HG03521 (cell line): ENCODE measurements around the gene ETFB.

Experiments
- ATAC-seq: cut with Tn5 transposase; IDR thresholded peaks from one replicate; pipeline ENCODE4 v1.9.1; 2021; ENCODE audit warnings: mild to moderate bottlenecking, moderate library complexity; ENCODE audit not compliant: unreplicated experiment

Gene ETFB

DNA sequence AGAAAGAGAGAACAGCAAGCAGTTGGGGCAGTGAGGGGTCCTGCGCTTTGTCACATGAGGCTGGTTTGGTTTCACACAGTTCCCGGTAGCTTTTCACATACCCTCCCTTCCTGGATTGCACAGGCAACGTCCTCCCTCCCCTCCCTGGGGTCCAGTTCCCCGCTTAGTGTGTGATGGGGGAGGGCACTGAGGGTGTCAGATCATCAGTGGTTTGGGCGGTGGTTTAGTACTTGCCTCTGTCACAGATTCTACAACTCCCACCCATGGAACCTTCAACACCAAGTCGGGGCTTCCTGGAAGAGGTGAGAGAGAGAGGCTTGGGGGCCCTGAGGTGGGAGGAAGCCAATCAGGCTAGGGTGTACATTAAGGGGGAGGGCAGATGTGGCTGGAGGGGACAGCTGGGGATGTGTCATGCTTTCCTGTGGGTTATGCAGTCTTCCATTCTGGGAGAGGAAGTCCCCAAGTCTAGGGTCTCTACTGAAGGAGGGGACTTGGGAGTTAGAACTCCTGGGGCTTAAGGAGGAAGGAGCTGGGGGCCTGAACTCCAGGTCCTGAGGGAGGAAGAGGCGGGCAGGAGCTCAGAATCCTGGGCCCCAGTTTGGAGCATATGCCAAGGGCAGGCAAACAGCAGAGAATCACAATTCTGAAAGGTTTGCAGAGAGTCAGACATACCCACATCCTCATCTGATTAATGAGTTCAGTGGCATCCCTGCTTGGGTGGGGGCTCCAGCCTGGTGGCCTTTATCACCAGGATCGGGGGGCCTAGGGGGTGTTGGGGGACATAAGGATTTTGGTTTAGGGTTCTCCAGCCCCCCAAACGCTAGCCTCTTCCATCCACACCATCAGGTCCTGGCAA, 6.7 kb upstream of the ETFB start, which contains the start of gene NKG7:
Gene NKG7 (minus strand): TSS at position 6 of the 856 bp plus-strand sequence. CDS start 119 bp downstream, outside the sequence.
- no peak for ATAC-seq

DNA sequence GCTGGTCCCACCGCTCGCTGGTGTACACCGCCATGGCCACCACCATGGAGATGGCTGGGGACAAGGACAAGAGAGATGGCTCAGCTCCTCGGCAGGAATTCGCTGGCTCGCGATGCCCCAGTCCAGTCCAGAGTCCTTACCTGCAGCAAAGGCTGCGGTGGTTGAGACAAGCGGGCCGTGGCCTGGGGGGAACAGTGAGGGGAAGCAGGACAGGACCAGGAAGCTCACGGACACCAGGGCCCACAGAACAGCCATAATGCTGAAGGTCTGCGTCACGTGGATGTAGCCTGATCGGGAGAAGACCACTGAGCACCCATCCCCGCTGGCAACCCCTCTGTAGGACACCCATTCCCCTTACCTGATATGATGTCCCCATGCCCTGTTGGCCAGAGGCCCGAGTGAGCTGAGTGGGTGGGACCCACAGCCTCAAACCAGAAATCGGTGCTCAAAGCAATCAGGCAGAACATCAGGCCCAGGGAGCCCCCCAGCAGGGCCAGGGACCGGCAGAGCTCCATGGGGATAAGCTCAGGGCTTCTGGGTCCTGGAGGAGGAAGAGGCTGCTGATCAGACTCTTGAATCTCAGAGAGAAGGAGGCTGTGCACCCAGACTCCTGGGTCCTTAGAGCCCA, 5.9 kb upstream of the ETFB start:
- no peak for ATAC-seq

DNA sequence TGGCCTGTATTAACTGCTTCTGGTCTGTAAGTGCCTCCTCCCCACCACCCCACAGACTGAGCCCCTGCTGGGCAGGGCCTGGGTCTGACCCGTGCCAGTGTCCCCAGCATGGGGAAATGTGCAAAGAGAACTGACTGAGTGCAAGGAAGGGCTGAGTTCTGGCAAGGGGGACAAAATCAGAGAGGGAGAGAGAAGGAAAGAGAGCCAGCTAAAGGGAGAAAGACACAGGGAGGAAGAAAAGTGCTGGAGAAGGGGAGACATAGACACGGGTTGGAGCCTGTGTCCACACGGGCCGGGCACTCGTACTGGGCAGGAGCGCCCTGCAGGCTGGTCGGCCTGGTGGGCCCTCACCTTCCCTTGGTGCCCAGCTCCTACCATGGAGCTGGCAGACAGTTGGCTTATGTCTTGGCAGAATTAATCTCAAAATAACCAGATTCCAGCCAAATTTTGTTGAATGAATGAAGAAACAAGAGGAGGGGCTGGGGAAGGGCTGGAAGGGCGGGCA, 5.0 kb upstream of the ETFB start:
- no peak for ATAC-seq

GRCh38 chr19:51370230-51370629, 4.0 kb upstream of the ETFB start:
- ATAC-seq = no peak

GRCh38 chr19:51368366-51369282, 2.4 kb upstream of the ETFB start, which contains the start of gene CLDND2:
Gene CLDND2, minus strand, starts transcription at chr19:51369003. Its CDS starts 426 bp downstream, at chr19:51368577.
- ATAC-seq = no peak

GRCh38 chr19:51367565-51368365, 1.6 kb upstream of the ETFB start:
- ATAC-seq = peak; percentile 72

DNA sequence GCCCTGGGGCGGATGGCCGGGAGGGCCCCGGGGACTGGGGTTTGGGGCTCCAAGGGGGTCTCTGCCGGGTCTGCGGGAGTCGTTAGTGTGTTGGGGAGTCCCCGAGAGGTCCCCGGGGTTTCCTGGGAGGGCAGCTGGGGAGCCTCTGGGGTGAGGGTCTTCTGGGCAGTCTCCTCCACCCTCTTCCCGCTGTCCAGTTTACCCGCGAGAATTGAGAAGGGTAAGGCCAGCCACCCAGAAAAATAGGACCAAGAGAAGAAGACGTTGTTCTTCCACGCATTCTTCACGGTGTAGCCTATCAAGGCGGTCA, 1.0 kb upstream of the ETFB start:
- peak; percentile 5 for ATAC-seq

DNA sequence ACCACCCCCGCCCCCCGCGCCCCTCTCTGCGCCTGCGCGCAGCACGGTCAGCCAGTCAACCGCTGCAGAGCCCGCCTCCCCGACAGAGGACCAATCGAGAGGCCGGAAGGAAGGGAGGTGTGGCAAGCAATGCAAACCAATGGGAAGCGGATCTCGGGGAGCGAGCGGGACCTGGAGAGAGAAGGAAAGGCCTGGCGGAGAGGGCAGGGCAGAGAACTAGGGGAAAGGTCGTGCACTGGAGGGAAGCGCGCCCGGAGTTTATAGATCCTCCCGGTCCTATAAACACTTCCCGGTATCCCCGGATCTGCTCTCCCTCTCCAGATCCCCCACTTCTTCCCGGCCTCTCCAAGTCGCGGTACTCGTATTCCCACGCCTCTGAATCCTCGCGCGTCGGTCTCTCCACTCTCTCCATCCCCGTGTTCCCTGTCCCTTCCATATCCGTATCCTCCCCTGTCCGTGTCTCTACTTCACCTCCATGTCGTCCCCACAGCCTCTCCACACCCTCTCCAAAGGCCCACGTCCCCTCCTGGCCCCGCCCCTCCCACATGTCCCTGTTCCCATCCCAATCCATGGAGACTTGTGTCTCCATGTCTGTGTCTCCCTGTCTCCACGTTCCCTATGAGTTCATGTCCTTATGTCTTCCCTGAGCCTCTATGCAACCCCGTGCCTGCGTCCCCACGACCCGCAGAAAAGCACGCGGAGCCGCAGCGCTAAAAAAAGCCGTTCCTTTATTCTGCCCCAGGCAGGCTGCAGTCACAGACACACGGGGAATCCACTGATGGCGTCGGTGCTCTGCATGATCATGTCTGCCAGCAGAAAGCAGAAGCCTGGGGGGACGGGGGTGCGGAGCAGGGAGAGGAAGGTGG, 434 bp upstream of the ETFB start:
- peak; percentile 1 for ATAC-seq

DNA sequence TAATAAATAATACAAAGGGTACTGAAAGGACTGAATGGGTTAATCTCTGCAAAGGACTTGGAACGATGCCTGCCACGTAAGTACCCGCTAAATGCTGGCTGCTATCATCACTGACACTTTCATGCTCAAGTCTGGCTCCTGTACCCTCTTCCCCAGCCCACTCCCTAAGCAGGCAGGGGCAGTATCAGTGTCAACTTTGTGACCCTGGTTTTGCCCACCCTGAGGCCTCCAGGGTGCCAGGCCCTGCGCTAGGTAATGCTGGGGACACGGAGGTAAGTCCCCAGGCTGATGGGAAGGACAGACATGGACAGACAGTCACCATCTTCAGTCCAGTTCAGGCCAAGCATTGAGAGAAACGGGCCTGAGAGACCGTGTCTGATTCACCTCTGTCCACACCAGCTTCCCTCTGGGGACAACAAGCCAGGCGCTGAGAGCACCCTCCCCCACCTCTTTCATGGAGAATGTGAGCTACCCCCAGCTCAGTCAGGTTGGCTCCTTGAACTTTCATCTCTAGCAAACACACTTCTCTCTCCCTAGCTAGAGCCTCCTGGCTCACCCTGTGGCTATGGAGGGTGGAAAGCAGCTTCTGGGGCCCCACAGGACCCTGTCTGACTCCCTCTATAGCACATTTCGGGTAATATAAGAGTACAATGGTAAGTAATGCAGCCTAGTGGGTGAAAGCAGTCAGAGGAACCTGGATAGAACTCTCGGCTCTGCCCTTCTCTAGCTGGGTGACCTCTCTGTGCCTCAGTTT, 800 bp downstream of the ETFB start:
- ATAC-seq = no peak

GRCh38 chr19:51364200-51365106, 1.7 kb downstream of the ETFB start:
- no peak for ATAC-seq

DNA sequence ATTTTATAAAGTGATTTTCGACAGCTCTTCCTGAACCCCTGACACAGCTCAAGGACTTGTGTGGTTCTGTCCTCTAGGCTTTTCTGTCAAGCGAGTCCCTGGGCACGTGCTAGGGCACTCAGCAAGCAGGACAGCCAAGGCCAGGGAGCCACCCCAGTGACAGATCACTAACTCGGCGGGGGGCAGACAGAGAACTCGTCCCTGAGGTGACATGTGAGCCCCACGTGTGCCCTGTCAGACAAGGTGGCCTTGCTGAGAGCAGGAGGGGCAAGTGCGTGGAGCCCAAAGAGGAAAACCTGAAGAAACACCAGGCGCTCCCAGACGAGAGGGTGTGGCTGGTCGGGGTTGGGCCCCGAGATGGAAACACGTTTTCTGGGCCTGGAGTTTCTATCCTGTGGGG, 4.9 kb downstream of the ETFB start:
- no peak for ATAC-seq

DNA sequence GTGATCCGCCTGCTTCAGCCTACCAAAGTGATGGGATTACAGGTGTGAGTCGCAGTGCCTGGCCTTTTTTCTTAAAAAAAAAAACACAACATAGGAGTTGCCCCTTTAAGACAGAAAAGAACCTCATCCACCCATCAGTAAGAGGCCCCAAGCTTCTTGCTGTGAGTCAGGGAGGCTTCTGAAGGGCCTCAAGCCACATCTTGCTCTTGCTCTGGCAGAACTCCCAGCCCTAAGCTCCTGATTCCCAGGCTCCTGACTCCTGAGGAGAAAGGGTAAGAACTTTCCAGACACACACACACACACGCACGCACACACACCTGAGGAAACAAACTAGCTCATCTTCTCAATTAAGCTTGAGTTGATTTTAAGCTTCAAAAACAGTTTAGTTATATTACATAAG, 6.9 kb downstream of the ETFB start:
- ATAC-seq = no peak

- ATAC-seq = no peak
These were observed 8.2 kb downstream of the ETFB start for GRCh38 chr19:51357952-51358351.

DNA sequence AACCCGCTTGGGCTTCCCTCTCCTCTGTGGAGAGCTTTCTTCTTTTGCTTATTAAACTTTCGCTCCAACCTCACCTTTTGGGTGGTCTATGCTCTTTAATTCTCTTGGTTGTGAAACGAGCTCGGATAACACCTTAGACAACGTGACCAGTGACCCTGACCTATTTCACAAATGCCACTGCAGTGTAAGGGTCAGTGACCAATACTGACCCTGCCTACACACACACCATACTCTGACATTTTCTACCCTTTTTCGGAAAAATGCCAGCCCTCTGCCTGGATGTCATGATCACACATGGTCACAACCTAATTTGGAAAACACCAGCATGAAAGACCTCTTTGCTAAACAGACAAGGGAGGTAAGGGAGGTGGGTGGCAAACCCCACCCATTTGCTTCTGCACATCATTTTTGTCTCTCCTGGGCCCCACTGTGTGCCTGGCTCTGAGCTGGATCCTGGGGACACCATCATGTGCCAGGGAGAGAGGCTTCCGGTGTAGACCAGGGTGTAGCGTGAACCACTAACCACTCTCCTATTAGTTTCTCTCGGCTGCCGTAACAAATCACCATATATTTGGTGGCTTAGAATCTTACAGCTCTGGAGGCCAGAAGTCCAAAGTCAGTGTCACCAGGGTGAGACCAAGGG, 9.9 kb downstream of the ETFB start:
- no peak for ATAC-seq

DNA sequence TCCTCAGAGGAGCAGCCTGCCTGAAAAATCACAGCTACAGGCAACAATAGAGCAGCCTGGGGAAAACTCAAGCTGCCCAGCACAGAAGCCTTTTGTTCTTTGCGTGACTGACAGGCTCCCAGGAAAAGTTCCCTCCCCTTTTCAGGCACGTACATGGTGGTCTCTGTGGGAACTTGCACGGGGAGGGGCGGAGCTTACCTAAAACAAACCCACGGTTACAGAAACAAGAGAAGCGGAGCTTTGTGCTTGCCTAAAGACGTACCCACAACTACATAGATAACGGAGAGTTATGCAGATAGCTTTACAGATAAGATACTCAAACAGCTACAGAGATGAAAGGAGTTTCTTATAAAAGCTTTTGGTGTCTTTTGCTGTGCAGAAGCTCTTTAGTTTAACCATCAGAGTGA, 11.4 kb downstream of the ETFB start:
- no peak for ATAC-seq

- no peak for ATAC-seq
These were observed 12.0 kb downstream of the ETFB start for GRCh38 chr19:51354103-51354741.
